GM19193 (cell line): ENCODE results near the gene IQCK.

ENCODE experiments used
- POLR2A ChIP-seq: IDR thresholded peaks from 4 replicates; pipeline ENCODE4 v1.6.1; 2011; ENCODE audit not compliant: insufficient read depth, insufficient read length; ENCODE audit errors: extremely low read depth

IQCK gene

DNA sequence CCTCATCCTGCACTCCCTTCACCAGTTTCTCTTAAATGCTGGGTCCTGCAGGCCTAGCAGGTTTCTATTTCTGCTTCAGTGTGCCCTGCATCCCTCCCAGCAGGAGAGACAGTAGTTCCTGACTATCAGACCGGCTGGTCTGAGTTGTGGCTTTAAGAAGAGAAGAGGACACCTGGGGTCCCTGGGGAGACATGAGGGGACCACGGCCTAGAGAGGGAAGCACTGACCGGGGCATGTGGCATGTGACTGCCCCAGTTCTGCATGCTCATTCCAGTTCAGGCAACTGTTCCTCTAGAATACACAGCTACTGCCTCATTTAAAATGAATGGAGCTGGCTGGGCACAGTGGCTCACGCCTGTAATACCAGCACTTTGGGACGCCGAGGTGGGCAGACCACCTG lies 105.3 kb downstream of the IQCK start:
- TF ChIP-seq POLR2A, result no peak

DNA sequence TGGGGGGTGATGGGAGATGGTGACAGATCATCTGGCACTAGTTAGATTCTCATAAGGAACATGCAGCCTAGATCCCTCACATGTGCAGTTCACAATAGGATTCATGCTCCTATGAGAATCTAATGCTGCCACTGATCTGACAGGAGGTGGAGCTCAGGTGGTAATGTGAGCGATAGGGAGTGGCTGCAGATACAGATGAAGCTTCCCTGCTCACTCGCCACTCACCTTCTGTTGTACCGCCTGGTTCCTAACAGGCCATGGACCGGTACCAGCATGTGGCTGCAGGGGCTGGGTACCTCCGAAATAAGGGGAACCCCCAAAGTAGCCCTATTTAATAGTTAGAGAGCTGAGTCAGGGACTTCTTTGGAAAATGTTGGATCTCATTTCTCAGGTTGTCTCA lies 106.1 kb downstream of the IQCK start:
- no peak for TF ChIP-seq POLR2A

- TF ChIP-seq POLR2A, result no peak
Observed at GRCh38 chr16:19829844-19830692, 112.0 kb downstream of the IQCK start.

- TF ChIP-seq POLR2A, result no peak
Observed at GRCh38 chr16:19830902-19831560, 113.0 kb downstream of the IQCK start.

GRCh38 chr16:19831678-19832077 lies 113.6 kb downstream of the IQCK start:
- no peak for TF ChIP-seq POLR2A

- TF ChIP-seq POLR2A, result no peak
Observed at GRCh38 chr16:19833176-19833575, 115.1 kb downstream of the IQCK start.

GRCh38 chr16:19833581-19833980 lies 115.5 kb downstream of the IQCK start:
- no peak for TF ChIP-seq POLR2A

- TF ChIP-seq POLR2A, result no peak
Observed at GRCh38 chr16:19835196-19835595, 117.1 kb downstream of the IQCK start.

DNA sequence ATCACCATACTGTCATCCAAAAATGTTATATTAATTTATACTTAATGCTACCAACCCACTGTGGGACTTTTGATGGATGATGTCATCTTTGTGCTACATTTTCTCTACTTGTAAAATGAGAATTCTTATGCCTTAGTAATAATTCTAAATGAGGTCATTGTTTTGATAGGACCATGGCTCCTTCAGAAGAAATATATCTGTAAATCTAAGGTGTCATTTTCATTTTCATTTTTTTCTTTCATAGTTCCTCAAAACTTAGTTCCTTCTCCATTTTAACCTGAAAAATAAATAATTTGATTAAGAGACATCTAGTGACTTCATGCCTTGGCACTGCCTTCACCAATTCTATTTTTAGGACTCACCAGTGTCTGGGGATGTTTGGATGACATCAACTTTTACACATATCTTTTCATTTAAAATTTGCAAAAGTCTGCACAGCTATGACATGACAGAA lies 117.9 kb downstream of the IQCK start:
- TF ChIP-seq POLR2A, result no peak

GRCh38 chr16:19837331-19837980 lies 119.4 kb downstream of the IQCK start:
- no peak for TF ChIP-seq POLR2A

GRCh38 chr16:19837984-19838707 lies 120.1 kb downstream of the IQCK start:
- no peak for TF ChIP-seq POLR2A

GRCh38 chr16:19840524-19841110 lies 122.5 kb downstream of the IQCK start:
- no peak for TF ChIP-seq POLR2A

- no peak for TF ChIP-seq POLR2A
Observed at GRCh38 chr16:19841184-19841583, 123.1 kb downstream of the IQCK start.

DNA sequence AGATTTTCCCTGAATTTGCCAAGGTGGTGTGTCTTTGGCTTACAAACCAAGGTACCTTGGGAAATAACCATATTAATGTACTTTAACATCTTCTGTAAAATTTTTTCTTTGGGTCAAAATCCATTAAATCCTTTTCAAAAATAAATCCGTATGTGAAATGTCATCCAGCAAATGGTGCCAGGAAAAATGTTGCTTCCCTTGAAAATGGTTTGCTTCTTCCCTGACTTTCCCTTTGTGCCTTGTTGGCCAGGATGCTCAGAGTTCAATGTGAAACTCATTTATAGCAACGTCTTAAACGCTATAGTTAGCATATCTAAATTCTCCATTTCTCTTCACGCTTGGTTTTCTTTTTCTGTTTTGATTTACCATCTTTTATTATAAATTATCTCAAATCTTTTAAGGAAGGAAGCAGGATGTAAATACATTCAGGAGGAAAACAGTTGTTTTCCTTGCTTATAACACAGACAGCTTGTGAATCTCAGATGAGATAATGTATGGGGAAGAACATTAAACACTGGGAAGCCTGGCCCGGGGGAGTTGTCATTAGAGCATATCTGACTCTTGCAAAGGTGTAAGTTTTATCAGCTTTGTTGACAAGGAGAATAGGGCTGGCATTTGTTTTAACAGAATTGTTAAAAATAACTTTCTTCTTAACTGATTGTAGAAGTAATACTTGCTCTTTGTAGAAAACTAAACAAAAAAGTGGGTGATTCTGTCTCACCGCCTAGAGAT lies 124.5 kb downstream of the IQCK start:
- TF ChIP-seq POLR2A, result no peak
